GM12878 (cell line): ENCODE measurements around the gene TMEM132C. TPM values are rescaled to one million over a fixed set of nuclear protein-coding genes. Genes with fewer than 3 reads are reported as not detected.

Experiments
- ATAC-seq: fragments of 200-7000 bp; cut with Tn5 transposase; 3 replicates; pipeline ENCODE4 v1.9.1; 2020; ENCODE audit warnings: mild to moderate bottlenecking, moderate library complexity
- BruUV-seq: library from RNA; stranded (reverse); fragments of 400-500 nt; replicated peaks from 2 replicates; lab custom pipeline; 2021; lab: Mats Ljungman, UMichigan
- CTCF ChIA-PET: fragments of 300-600 bp; sonication (Branson Sonifier 250); formaldehyde crosslinking; extraction: SDS; loops from one replicate; lab custom pipeline; 2021; ENCODE audit warnings: inconsistent platforms; lab: Yijun Ruan, JAX
- POLR2A ChIA-PET: fragments of 350-600 bp; formaldehyde crosslinking; extraction: SDS; loops from one replicate; lab custom pipeline; 2021; ENCODE audit warnings: inconsistent platforms; lab: Charles Lee
- RAD21 ChIA-PET: fragments of 300-600 bp; sonication (Branson Sonifier 250); formaldehyde crosslinking; loops from one replicate; lab custom pipeline; 2023; ENCODE audit warnings: antibody characterized with exemption; ENCODE audit not compliant: unreplicated experiment; lab: Charles Lee
- SMC1A ChIA-PET: fragments of 300-600 bp; sonication (Branson Sonifier 250); formaldehyde crosslinking; loops from one replicate; lab custom pipeline; 2023; ENCODE audit not compliant: unreplicated experiment, uncharacterized antibody; lab: Charles Lee
- DNase-seq: peaks from one replicate; pipeline ENCODE4 v3.0.0-alpha.2; 2011; ENCODE audit warnings: low read depth, low spot score
- FAIRE-seq: peaks from 3 replicates; lab custom pipeline; 2011; peaks lifted over from hg19 to GRCh38; lab: Jason Lieb, UNC
- H2AFZ ChIP-seq: 2 replicates; pipeline ENCODE4 v1.6.0; 2011; ENCODE audit warnings: low read depth, low read length, control low read depth; ENCODE audit not compliant: control insufficient read depth
- H3K27ac ChIP-seq: 2 replicates; pipeline ENCODE4 v1.5.1; 2011; ENCODE audit warnings: control low read depth; ENCODE audit not compliant: control insufficient read depth, insufficient read depth
- H3K27me3 ChIP-seq, 2 experiments: replicated peaks in 1 of 2; 2 replicates each; pipeline versions ENCODE4 v1.6.0 to v1.6.1; 2011; ENCODE audit warnings: low read length in 1 of 2; ENCODE audit not compliant: control insufficient read depth in 2 of 2, insufficient read depth in 2 of 2
- H3K36me3 ChIP-seq, 2 experiments: 2 replicates each; pipeline ENCODE4 v1.5.1; 2011; ENCODE audit warnings: low read length in 1 of 2; ENCODE audit not compliant: control insufficient read depth in 2 of 2, insufficient read depth in 2 of 2
- H3K4me1 ChIP-seq: 2 replicates; pipeline ENCODE4 v1.6.1; 2011; ENCODE audit warnings: mild to moderate bottlenecking, low read length, moderate library complexity, mixed read lengths; ENCODE audit not compliant: control insufficient read depth, insufficient read depth
- H3K4me2 ChIP-seq: 2 replicates; pipeline ENCODE4 v1.6.0; 2011; ENCODE audit warnings: control low read depth; ENCODE audit not compliant: control insufficient read depth, insufficient read depth
- H3K4me3 ChIP-seq: fragments of 200-600 bp; sonication (generic); 2 replicates; pipeline ENCODE4 v1.5.1; 2016
- H3K79me2 ChIP-seq: 2 replicates; pipeline ENCODE4 v1.6.0; 2011; ENCODE audit warnings: low read length; ENCODE audit not compliant: control insufficient read depth, insufficient read depth
- H3K9ac ChIP-seq: 2 replicates; pipeline ENCODE4 v1.8.0; 2011; ENCODE audit warnings: low read length, control low read depth, mixed read lengths; ENCODE audit not compliant: control insufficient read depth, insufficient read depth
- H3K9me3 ChIP-seq: replicated peaks from 3 replicates; pipeline ENCODE4 v1.5.1; 2011; ENCODE audit warnings: mild to moderate bottlenecking, low read length; ENCODE audit not compliant: control insufficient read depth, insufficient read depth
- H4K20me1 ChIP-seq: 2 replicates; pipeline ENCODE4 v1.6.0; 2011; ENCODE audit not compliant: control insufficient read depth, insufficient read depth
- FOXM1 ChIP-seq: IDR thresholded peaks from 2 replicates; pipeline ENCODE4 v1.6.1; 2012; ENCODE audit warnings: low read depth, mild to moderate bottlenecking, inconsistent platforms, low read length, moderate library complexity
- GABPA ChIP-seq: IDR thresholded peaks from 2 replicates; pipeline ENCODE4 v1.6.1; 2014; ENCODE audit warnings: antibody characterized with exemption, low read depth, mild to moderate bottlenecking, inconsistent platforms
- HDGF ChIP-seq: fragments of 450-650 bp; IDR thresholded peaks from 2 replicates; pipeline ENCODE4 v1.6.1; 2016; ENCODE audit warnings: antibody characterized with exemption
- MYC ChIP-seq: IDR thresholded peaks from 2 replicates; pipeline ENCODE4 v1.6.1; 2011; ENCODE audit warnings: mild to moderate bottlenecking, low read length, moderate library complexity, inconsistent platforms; ENCODE audit not compliant: insufficient read depth, insufficient replicate concordance, insufficient read length, severe bottlenecking
- NFIC ChIP-seq: IDR thresholded peaks from 2 replicates; pipeline ENCODE4 v1.6.1; 2012; ENCODE audit warnings: low read depth, mild to moderate bottlenecking, inconsistent platforms, low read length, moderate library complexity
- RAD51 ChIP-seq: fragments of 450-650 bp; IDR thresholded peaks from 2 replicates; pipeline ENCODE4 v1.6.1; 2016; ENCODE audit warnings: moderate library complexity, mild to moderate bottlenecking, inconsistent platforms
- SIN3A ChIP-seq: IDR thresholded peaks from 2 replicates; pipeline ENCODE4 v1.6.1; 2012; ENCODE audit warnings: low read depth, low read length, improper control_type of control experiment
- SP1 ChIP-seq: IDR thresholded peaks from one replicate; pipeline ENCODE4 v1.6.1; 2011; ENCODE audit warnings: low read depth, low read length
- SUPT20H ChIP-seq: IDR thresholded peaks from 2 replicates; pipeline ENCODE4 v1.6.1; 2011; ENCODE audit warnings: low read depth, mild to moderate bottlenecking, low read length, moderate library complexity, borderline replicate concordance; ENCODE audit not compliant: control insufficient read depth
- TCF3 ChIP-seq: IDR thresholded peaks from 2 replicates; pipeline ENCODE4 v1.6.1; 2012; ENCODE audit warnings: low read depth, mild to moderate bottlenecking, low read length, borderline replicate concordance; ENCODE audit not compliant: insufficient read depth
- WGBS: methylation state at CpG from one replicate; pipeline ENCODE4 v1.1.6; 2016; ENCODE audit warnings: low lambda C conversion rate; ENCODE audit not compliant: insufficient replicate concordance, insufficient coverage; ENCODE audit errors: missing lambda C conversion rate; 5-methylcytosine and 5-hydroxymethylcytosine counted together
- in situ Hi-C: fragments of 300-500 bp; cut with MboI; formaldehyde crosslinking; loops from 9 replicates; pipeline ENCODE4 v1.14.3; 2018; ENCODE audit warnings: mixed read lengths
- intact Hi-C: fragments of 100-400 bp; cut with micrococcal nuclease; formaldehyde crosslinking; loops from one replicate; pipeline ENCODE4 v1.14.2; 2022; ENCODE audit not compliant: unreplicated experiment
- polyA plus RNA-seq, 11 experiments: library from polyadenylated mRNA; depleted of rRNA in 4 of 11; unstranded in 6 of 11; stranded (reverse) in 5 of 11; fragments of >200 nt; fragmentation: Nextera tagmentation in 4 of 11; fragmentation: Illumina TruSeq in 1 of 11; extraction: Ambion mirVana in 4 of 11; extraction: Trizol in 1 of 11; gene quantifications; 1 replicate in 1 of 11; 2 replicates in 10 of 11; pipeline versions ENCODE4 v1.2.1 to v1.2.3, GENCODE V29; 2011 to 2016; ENCODE audit warnings: inconsistent platforms in 2 of 11, missing spikeins in 2 of 11, low read depth in 1 of 11
- total RNA-seq, 4 experiments: library from RNA; depleted of rRNA in 3 of 4; stranded (reverse); fragments of >200 nt in 3 of 4; fragmentation: Illumina TruSeq in 1 of 4; extraction: Trizol in 1 of 4; gene quantifications; 2 replicates each; pipeline versions ENCODE4 v1.2.1 to v1.2.3, GENCODE V29; 2013 to 2021
- TF ChIP-seq, protein P1 (sequence below): fragments of 150-350 bp; IDR thresholded peaks from 2 replicates; pipeline ENCODE4 v1.6.1; 2014; ENCODE audit warnings: mild to moderate bottlenecking, low read depth, low read length
- TF ChIP-seq, protein P2 (sequence below): fragments of 450-650 bp; IDR thresholded peaks from 2 replicates; pipeline ENCODE4 v1.6.1; 2017; ENCODE audit warnings: mild to moderate bottlenecking, moderate library complexity
- TF ChIP-seq, protein P3 (sequence below): fragments of 450-650 bp; IDR thresholded peaks from 2 replicates; pipeline ENCODE4 v1.6.1; 2014; ENCODE audit warnings: mild to moderate bottlenecking

TMEM132C gene
- total and polyA plus RNA-seq, 10 of the 15 experiments (the other 5 are each of a cell fraction or from before 2014, with no cell fraction given), result not detected

DNA sequence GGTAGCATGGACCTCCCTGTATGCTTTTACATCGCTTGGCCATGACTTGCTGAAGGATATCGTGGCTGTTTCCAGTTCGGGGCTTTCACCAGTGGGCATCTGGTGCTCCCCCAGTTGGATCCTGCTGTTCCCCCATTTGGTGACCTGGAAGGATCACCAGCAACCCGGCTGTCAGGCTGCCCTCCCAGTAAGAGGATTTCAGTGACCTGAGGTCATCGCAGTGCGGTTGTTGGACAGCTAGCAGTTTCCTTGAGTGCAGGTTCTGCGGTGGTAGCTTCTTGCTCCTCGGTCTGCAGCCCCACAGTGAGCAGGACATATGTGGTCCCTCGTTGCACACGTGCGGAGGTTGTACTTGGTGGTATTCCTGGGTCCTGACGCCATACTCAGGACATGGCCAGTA is 58.7 kb downstream of the TMEM132C start:
- no TSS peak for BruUV-seq
- SMC1A ChIA-PET, result no interaction called here
- 35% methylated on average over 12 of the region's 12 CpGs for WGBS

DNA sequence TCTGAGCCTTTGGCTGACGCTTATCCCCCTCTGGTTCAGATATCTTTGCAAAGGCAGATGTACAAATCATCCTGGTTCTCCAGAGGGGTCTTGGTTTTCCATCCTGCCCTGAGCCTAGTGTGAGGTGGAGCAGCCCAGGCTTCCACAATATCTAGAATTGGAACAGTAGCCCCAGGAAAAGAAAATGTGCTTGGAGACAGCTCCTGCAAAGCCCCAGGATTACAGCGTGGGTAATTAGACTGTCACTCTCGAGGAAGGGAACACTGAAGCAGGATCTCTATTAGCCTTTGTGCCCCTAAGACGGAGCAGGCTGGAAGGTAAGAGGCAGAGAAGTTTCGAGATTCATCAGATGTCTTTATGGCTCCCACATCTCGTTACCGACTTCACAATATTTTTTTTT is 59.4 kb downstream of the TMEM132C start:
- RAD21 ChIA-PET, result no interaction called here
- H3K27me3 ChIP-seq, result no peaks in the 10 kb centered on the region
- in situ Hi-C loops (no loop called here), intact Hi-C loops (no loop called here)
- no peaks in the 10 kb centered on the region for H3K79me2 ChIP-seq
- ATAC-seq, result no peak
- WGBS, result 17% methylated on average over 7 of the region's 7 CpGs
- H3K4me3 ChIP-seq, result no peak overlapping the region
- H4K20me1 ChIP-seq, result no peaks in the 10 kb centered on the region
- no peak for DNase-seq
- no peak overlapping the region for H2AFZ ChIP-seq
- no peak overlapping the region for H3K4me2 ChIP-seq
- BruUV-seq, result no TSS peak
- SMC1A ChIA-PET, result no interaction called here
- H3K9me3 ChIP-seq, result no peaks in the 10 kb centered on the region
- H3K27ac ChIP-seq, result no peak overlapping the region
- H3K36me3 ChIP-seq, result no peaks in the 10 kb centered on the region
- H3K9ac ChIP-seq, result no peak overlapping the region
- CTCF ChIA-PET, result no interaction called here
- POLR2A ChIA-PET, result no interaction called here
- FAIRE-seq, result no peak
- H3K4me1 ChIP-seq, result no peaks in the 10 kb centered on the region
- no peak for TF ChIP-seq TCF3
- TF ChIP-seq, protein P1, sequence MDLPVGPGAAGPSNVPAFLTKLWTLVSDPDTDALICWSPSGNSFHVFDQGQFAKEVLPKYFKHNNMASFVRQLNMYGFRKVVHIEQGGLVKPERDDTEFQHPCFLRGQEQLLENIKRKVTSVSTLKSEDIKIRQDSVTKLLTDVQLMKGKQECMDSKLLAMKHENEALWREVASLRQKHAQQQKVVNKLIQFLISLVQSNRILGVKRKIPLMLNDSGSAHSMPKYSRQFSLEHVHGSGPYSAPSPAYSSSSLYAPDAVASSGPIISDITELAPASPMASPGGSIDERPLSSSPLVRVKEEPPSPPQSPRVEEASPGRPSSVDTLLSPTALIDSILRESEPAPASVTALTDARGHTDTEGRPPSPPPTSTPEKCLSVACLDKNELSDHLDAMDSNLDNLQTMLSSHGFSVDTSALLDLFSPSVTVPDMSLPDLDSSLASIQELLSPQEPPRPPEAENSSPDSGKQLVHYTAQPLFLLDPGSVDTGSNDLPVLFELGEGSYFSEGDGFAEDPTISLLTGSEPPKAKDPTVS, result no peak
- no peak for TF ChIP-seq FOXM1
- TF ChIP-seq SUPT20H, result no peak
- no peak for TF ChIP-seq RAD51
- TF ChIP-seq NFIC, result no peak
- TF ChIP-seq SIN3A, result no peak
- TF ChIP-seq SP1, result no peak
- TF ChIP-seq, protein P2, sequence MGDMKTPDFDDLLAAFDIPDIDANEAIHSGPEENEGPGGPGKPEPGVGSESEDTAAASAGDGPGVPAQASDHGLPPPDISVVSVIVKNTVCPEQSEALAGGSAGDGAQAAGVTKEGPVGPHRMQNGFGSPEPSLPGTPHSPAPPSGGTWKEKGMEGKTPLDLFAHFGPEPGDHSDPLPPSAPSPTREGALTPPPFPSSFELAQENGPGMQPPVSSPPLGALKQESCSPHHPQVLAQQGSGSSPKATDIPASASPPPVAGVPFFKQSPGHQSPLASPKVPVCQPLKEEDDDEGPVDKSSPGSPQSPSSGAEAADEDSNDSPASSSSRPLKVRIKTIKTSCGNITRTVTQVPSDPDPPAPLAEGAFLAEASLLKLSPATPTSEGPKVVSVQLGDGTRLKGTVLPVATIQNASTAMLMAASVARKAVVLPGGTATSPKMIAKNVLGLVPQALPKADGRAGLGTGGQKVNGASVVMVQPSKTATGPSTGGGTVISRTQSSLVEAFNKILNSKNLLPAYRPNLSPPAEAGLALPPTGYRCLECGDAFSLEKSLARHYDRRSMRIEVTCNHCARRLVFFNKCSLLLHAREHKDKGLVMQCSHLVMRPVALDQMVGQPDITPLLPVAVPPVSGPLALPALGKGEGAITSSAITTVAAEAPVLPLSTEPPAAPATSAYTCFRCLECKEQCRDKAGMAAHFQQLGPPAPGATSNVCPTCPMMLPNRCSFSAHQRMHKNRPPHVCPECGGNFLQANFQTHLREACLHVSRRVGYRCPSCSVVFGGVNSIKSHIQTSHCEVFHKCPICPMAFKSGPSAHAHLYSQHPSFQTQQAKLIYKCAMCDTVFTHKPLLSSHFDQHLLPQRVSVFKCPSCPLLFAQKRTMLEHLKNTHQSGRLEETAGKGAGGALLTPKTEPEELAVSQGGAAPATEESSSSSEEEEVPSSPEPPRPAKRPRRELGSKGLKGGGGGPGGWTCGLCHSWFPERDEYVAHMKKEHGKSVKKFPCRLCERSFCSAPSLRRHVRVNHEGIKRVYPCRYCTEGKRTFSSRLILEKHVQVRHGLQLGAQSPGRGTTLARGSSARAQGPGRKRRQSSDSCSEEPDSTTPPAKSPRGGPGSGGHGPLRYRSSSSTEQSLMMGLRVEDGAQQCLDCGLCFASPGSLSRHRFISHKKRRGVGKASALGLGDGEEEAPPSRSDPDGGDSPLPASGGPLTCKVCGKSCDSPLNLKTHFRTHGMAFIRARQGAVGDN, result no peak
- TF ChIP-seq, protein P3, sequence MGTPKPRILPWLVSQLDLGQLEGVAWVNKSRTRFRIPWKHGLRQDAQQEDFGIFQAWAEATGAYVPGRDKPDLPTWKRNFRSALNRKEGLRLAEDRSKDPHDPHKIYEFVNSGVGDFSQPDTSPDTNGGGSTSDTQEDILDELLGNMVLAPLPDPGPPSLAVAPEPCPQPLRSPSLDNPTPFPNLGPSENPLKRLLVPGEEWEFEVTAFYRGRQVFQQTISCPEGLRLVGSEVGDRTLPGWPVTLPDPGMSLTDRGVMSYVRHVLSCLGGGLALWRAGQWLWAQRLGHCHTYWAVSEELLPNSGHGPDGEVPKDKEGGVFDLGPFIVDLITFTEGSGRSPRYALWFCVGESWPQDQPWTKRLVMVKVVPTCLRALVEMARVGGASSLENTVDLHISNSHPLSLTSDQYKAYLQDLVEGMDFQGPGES, result no peak

More for the DNA sequence above, 58.7 kb downstream of the TMEM132C start:
- FAIRE-seq (no peak), DNase-seq (no peak), ATAC-seq (no peak)
- H3K27me3 ChIP-seq, result no peaks in the 10 kb centered on the region
- H3K36me3 ChIP-seq, result no peaks in the 10 kb centered on the region
- H3K4me1 ChIP-seq, result no peaks in the 10 kb centered on the region
- in situ Hi-C loops (no loop called here), intact Hi-C loops (no loop called here)
- no peak overlapping the region for H3K4me3 ChIP-seq
- ChIA-PET POLR2A (no interaction called here), RAD21 (no interaction called here), CTCF (no interaction called here)
- TF ChIP-seq HDGF (no peak), GABPA (no peak), MYC (no peak)
- H3K4me2 ChIP-seq, result no peak overlapping the region
- H3K9me3 ChIP-seq, result no peaks in the 10 kb centered on the region
- H2AFZ ChIP-seq, result no peak overlapping the region
- no peak overlapping the region for H3K9ac ChIP-seq
- no peaks in the 10 kb centered on the region for H3K79me2 ChIP-seq
- H4K20me1 ChIP-seq, result no peaks in the 10 kb centered on the region
- H3K27ac ChIP-seq, result no peak overlapping the region
